Stomach (tissue), 9 donors: ENCODE results near the gene FRMD5. TPM values are rescaled to one million over a fixed set of nuclear protein-coding genes. Genes with fewer than 3 reads are reported as not detected.

Experiments
- DNase-seq, 2 donors: peaks; one replicate each; pipeline versions ENCODE4 v3.0.0 to v3.0.0-alpha.2; 2013 to 2019
- H3K27ac ChIP-seq, 5 donors: fragments of 200-600 bp in 4 of 5; sonication (generic) in 4 of 5; one replicate each; pipeline ENCODE4 v1.5.1; 2013 to 2019; ENCODE audit warnings: mild to moderate bottlenecking in 1 of 5, moderate library complexity in 1 of 5
- H3K27me3 ChIP-seq, 3 donors: fragments of 200-600 bp; sonication (generic); one replicate each; pipeline ENCODE4 v1.5.1; 2017 to 2019; ENCODE audit warnings: mixed run types in 1 of 3
- H3K36me3 ChIP-seq, 4 donors: fragments of 200-600 bp; sonication (generic); 1 replicate in 3 of 4; 2 replicates in 1 of 4; pipeline ENCODE4 v1.5.1; 2016 to 2019
- H3K4me1 ChIP-seq, 4 donors: fragments of 200-600 bp; sonication (generic); one replicate each; pipeline ENCODE4 v1.5.1; 2016 to 2019
- H3K4me3 ChIP-seq, 4 donors: fragments of 200-600 bp; sonication (generic) in 3 of 4; one replicate each; pipeline ENCODE4 v1.5.1; 2016 to 2019; ENCODE audit warnings: mild to moderate bottlenecking in 1 of 4
- H3K9me3 ChIP-seq, 4 donors: fragments of 200-600 bp; sonication (generic); one replicate each; pipeline ENCODE4 v1.5.1; 2016 to 2019
- CTCF ChIP-seq, 7 experiments: fragments of 450-650 bp in 4 of 7; fragments of 200-600 bp in 3 of 7; sonication (generic) in 3 of 7; IDR thresholded peaks; one replicate each; pipeline ENCODE4 v1.5.1; 2016 to 2019; ENCODE audit warnings: antibody characterized with exemption in 7 of 7, control low read depth in 2 of 7, mild to moderate bottlenecking in 1 of 7
- EP300 ChIP-seq: sonication (generic); formaldehyde crosslinking; IDR thresholded peaks from one replicate; pipeline ENCODE4 v1.6.1; 2017; ENCODE audit warnings: antibody characterized with exemption
- POLR2A ChIP-seq, 4 donors: fragments of 450-650 bp; IDR thresholded peaks; one replicate each; pipeline ENCODE4 v1.6.1; 2016; ENCODE audit warnings: antibody characterized with exemption in 4 of 4, control low read depth in 2 of 4, mild to moderate bottlenecking in 1 of 4, moderate library complexity in 1 of 4
- POLR2AphosphoS5 ChIP-seq, 3 donors: sonication (generic); formaldehyde crosslinking; IDR thresholded peaks; one replicate each; pipeline ENCODE4 v1.6.1; 2016; ENCODE audit warnings: antibody characterized with exemption in 3 of 3
- WGBS, 5 donors: extraction: QIAGEN DNeasy Blood & Tissue Kit in 3 of 5; methylation state at CpG; one replicate each; pipeline versions ENCODE4 v1.1.5 to v1.1.7; 2013 to 2018; 5-methylcytosine and 5-hydroxymethylcytosine counted together
- intact Hi-C: fragments of 100-400 bp; cut with DNase I; formaldehyde crosslinking; loops from one replicate; pipeline ENCODE4 v1.15.1; 2023; ENCODE audit warnings: low total_unique reads
- polyA plus RNA-seq, 3 donors: library from polyadenylated mRNA; stranded (reverse); fragments of 200-250 nt; gene quantifications; one replicate each; pipeline ENCODE4 v1.2.3, GENCODE V29; 2013
- small RNA-seq, 4 donors: library from RNA; depleted of rRNA; stranded (forward); fragments of <200 nt; gene quantifications; one replicate each; pipeline ENCODE3, GENCODE V24; 2016
- total RNA-seq, 5 donors: library from RNA; depleted of rRNA; stranded (reverse); fragments of >200 nt; gene quantifications; one replicate each; pipeline versions ENCODE4 v1.1.0 to v1.2.3, GENCODE V29; 2014 to 2016
- donor health status: healthy with polysubstance abuse.
- donor health status: Bipolar disorder and iron deficiency.
- donor health status: healthy.

The FRMD5 gene
- total and polyA plus RNA-seq, 8 donors, result 0.40 to 13.0 (median 2.5) TPM

GRCh38 chr15:43824302-43825246 is 370.5 kb downstream of the FRMD5 start, which contains the start of gene MFAP1:
Gene MFAP1 (minus strand): TSS chr15:43824690. CDS start chr15:43824569, 121 bp downstream.
- intact Hi-C loops, result no loop called here
- Histone ChIP-seq H3K9me3 (no peaks in the 10 kb centered on the region), H3K27ac (peak within 1 kb of the TSS; percentile 89 to 96 (median 95)), H3K27me3 (no peaks in the 10 kb centered on the region), H3K4me1 (peaks cover 34 to 75% (median 50%) of the 10 kb centered on the region in 4 donors), H3K4me3 (peak within 1 kb of the TSS; percentile 53 to 79 (median 75)), H3K36me3 (peaks cover 0 to 11% (median 3%) of the 10 kb centered on the region in 4 donors)
- peak; percentile 95 to 99 for DNase-seq
- TF ChIP-seq EP300 (no peak), POLR2A (IDR thresholded peaks at IDR 0.05) (peak in 2 of 4 donors; percentile 76 to 83), POLR2AphosphoS5 (IDR thresholded peaks at IDR 0.05) (peak; percentile 97 to 99 (median 98))
- 7 to 9% (median 8%) methylated on average over 46 of the region's 46 CpGs for WGBS, 5 donors

GRCh38 chr15:43821505-43821904 is 373.6 kb downstream of the FRMD5 start:
- H3K4me3 ChIP-seq, result no peak overlapping the region
- TF ChIP-seq CTCF (IDR thresholded peaks at IDR 0.05) (no peak), EP300 (no peak), POLR2A (IDR thresholded peaks at IDR 0.05) (no peak), POLR2AphosphoS5 (IDR thresholded peaks at IDR 0.05) (no peak)
- H3K36me3 ChIP-seq, result peaks cover 7 to 23% (median 22%) of the 10 kb centered on the region in 4 donors
- H3K27ac ChIP-seq, result no peak overlapping the region
- intact Hi-C loops, result no loop called here
- H3K4me1 ChIP-seq, result peaks cover 26 to 62% (median 46%) of the 10 kb centered on the region in 4 donors
- DNase-seq, result no peak
- 23 to 38% (median 28%) methylated on average over 3 of the region's 3 CpGs for WGBS, 5 donors
- no peaks in the 10 kb centered on the region for H3K9me3 ChIP-seq
- H3K27me3 ChIP-seq, result no peaks in the 10 kb centered on the region

Small RNA genes lying within 50 kb of the gene (small RNA-seq; reads per million reads assigned to genes)
- gene RF00019, result 0 reads per million in 4 donors

Other genes starting within 250 kb of the FRMD5 start
- 100 to 1,000 TPM in 1 of 5 donors, 10 to 100 TPM in 4; 29.5 to 113 (median 67.2) TPM for gene GOLM2, start 93.4 kb upstream of the FRMD5 start, total RNA-seq
- gene GOLM2, start 93.4 kb upstream of the FRMD5 start, polyA plus RNA-seq, result 10 to 100 TPM; 19.6 to 33.0 (median 25.7) TPM
- gene CTDSPL2, start 232.4 kb upstream of the FRMD5 start, total RNA-seq, result 10 to 100 TPM in 4 of 5 donors, 1 to 10 TPM in 1; 5.8 to 94.2 (median 20.4) TPM
- gene CTDSPL2, start 232.4 kb upstream of the FRMD5 start, polyA plus RNA-seq, result 1 to 10 TPM; 3.5 to 7.9 (median 5.4) TPM